Keratinocyte (primary cell): ENCODE data around the gene PLEKHJ1. TPM values are rescaled to one million over a fixed set of nuclear protein-coding genes. Genes with fewer than 3 reads are reported as not detected.

Experiments used
- DNase-seq: peaks from one replicate; pipeline ENCODE4 v3.0.0-alpha.2; 2011; ENCODE audit warnings: low read depth, missing footprints, low spot score
- FAIRE-seq: peaks from 2 replicates; lab custom pipeline; 2011; peaks lifted over from hg19 to GRCh38; lab: Jason Lieb, UNC
- H2AFZ ChIP-seq: 2 replicates; pipeline ENCODE4 v1.6.0; 2012; ENCODE audit warnings: low read length, control low read depth, inconsistent platforms; ENCODE audit not compliant: control insufficient read depth
- H3K27ac ChIP-seq: 2 replicates; pipeline ENCODE4 v1.5.1; 2011; ENCODE audit warnings: low read length; ENCODE audit not compliant: control insufficient read depth, insufficient read depth
- H3K27me3 ChIP-seq: 3 replicates; pipeline ENCODE4 v1.6.0; 2011; ENCODE audit warnings: low read length; ENCODE audit not compliant: control insufficient read depth, insufficient read depth; ENCODE audit errors: extremely low read depth
- H3K36me3 ChIP-seq, 2 experiments: 2 replicates in 1 of 2; 3 replicates in 1 of 2; pipeline ENCODE4 v1.5.1; 2011; ENCODE audit warnings: low read length in 2 of 2, mild to moderate bottlenecking in 1 of 2; ENCODE audit not compliant: control insufficient read depth in 2 of 2, insufficient read depth in 2 of 2; ENCODE audit errors: extremely low read depth in 1 of 2
- H3K4me1 ChIP-seq: 3 replicates; pipeline ENCODE4 v1.5.1; 2011; ENCODE audit warnings: low read length; ENCODE audit not compliant: control insufficient read depth, insufficient read depth; ENCODE audit errors: extremely low read depth
- H3K4me2 ChIP-seq: 3 replicates; pipeline ENCODE4 v1.6.0; 2011; ENCODE audit warnings: low read depth, low read length; ENCODE audit not compliant: control insufficient read depth, insufficient read depth; ENCODE audit errors: extremely low read depth
- H3K4me3 ChIP-seq, 3 experiments: fragments of 200-600 bp in 1 of 3; sonication (generic) in 1 of 3; 2 replicates in 2 of 3; 3 replicates in 1 of 3; pipeline ENCODE4 v1.5.1; 2011 to 2016; ENCODE audit warnings: low read length in 3 of 3, mild to moderate bottlenecking in 3 of 3, control low read depth in 2 of 3, inconsistent platforms in 1 of 3, low read depth in 1 of 3, mixed read lengths in 1 of 3, mixed run types in 1 of 3, moderate library complexity in 1 of 3; ENCODE audit not compliant: control insufficient read depth in 2 of 3, insufficient read depth in 2 of 3; ENCODE audit errors: extremely low read depth in 1 of 3
- H3K79me2 ChIP-seq: 2 replicates; pipeline ENCODE4 v1.6.0; 2012; ENCODE audit warnings: low read length; ENCODE audit not compliant: control insufficient read depth, insufficient read depth
- H3K9ac ChIP-seq: 3 replicates; pipeline ENCODE4 v1.6.0; 2011; ENCODE audit warnings: low read length; ENCODE audit not compliant: control insufficient read depth, insufficient read depth; ENCODE audit errors: extremely low read depth
- H3K9me1 ChIP-seq: 3 replicates; pipeline ENCODE4 v1.6.0; 2011; ENCODE audit warnings: low read length; ENCODE audit not compliant: control insufficient read depth, insufficient read depth; ENCODE audit errors: extremely low read depth
- H3K9me3 ChIP-seq: 2 replicates; pipeline ENCODE4 v1.5.1; 2012; ENCODE audit warnings: low read depth, low read length; ENCODE audit not compliant: control insufficient read depth
- H4K20me1 ChIP-seq: 3 replicates; pipeline ENCODE4 v1.6.0; 2011; ENCODE audit warnings: low read length; ENCODE audit not compliant: control insufficient read depth, insufficient read depth; ENCODE audit errors: extremely low read depth
- CTCF ChIP-seq, 3 experiments: IDR thresholded peaks in 1 of 3; conservative IDR thresholded peaks in 1 of 3; optimal IDR thresholded peaks in 1 of 3; 2 replicates in 2 of 3; 3 replicates in 1 of 3; pipeline versions ENCODE3 to v1.5.1; 2011; ENCODE audit warnings: low read length in 3 of 3, mild to moderate bottlenecking in 3 of 3, moderate library complexity in 2 of 3, control low read depth in 1 of 3, inconsistent platforms in 1 of 3; ENCODE audit not compliant: insufficient read depth in 2 of 3; ENCODE audit errors: extremely low read depth in 1 of 3
- EZH2 ChIP-seq: IDR thresholded peaks from one replicate; pipeline ENCODE4 v1.6.1; 2012; ENCODE audit warnings: inconsistent platforms, mild to moderate bottlenecking, low read length, moderate library complexity
- dilution Hi-C: fragments of 300-500 bp; cut with MboI; formaldehyde crosslinking; loops from one replicate; pipeline ENCODE4 v1.7.0; 2020; ENCODE audit warnings: low sequenced_read_pairs; ENCODE audit not compliant: extremely low pct_ligation_motif_present
- polyA plus RNA-seq, 5 experiments: library from polyadenylated mRNA; depleted of rRNA in 3 of 5; stranded (reverse) in 3 of 5; stranded (forward) in 1 of 5; unstranded in 1 of 5; fragments of >200 nt; gene quantifications; 1 replicate in 1 of 5; 2 replicates in 3 of 5; 3 replicates in 1 of 5; pipeline versions ENCODE4 v1.2.1 to v1.2.3, GENCODE V29; 2011 to 2012; ENCODE audit warnings: missing spikeins in 2 of 5, low read depth in 1 of 5, low replicate concordance in 1 of 5

The PLEKHJ1 gene
- polyA plus RNA-seq, 1 donor (not counting 4 experiments of a cell fraction or from before 2014, with no cell fraction given), result 36.8 TPM

GRCh38 chr19:2255982-2256685 lies 20.0 kb upstream of the PLEKHJ1 start, which contains the start of gene JSRP1:
TSS of gene JSRP1 (minus strand) at chr19:2256417. CDS start at chr19:2255314, 1,103 bp downstream.
- Histone ChIP-seq H3K36me3 (no peaks in the 10 kb centered on the region), H3K27me3 (peaks cover 33% of the 10 kb centered on the region), H3K9me3 (no peaks in the 10 kb centered on the region), H3K4me3 (no peak within 1 kb of the TSS), H2AFZ (no peak within 1 kb of the TSS), H3K4me2 (no peak within 1 kb of the TSS), H3K4me1 (no peaks in the 10 kb centered on the region), H3K79me2 (no peaks in the 10 kb centered on the region), H3K9ac (no peak within 1 kb of the TSS), H3K9me1 (no peaks in the 10 kb centered on the region), H3K27ac (no peak within 1 kb of the TSS), H4K20me1 (no peaks in the 10 kb centered on the region)
- dilution Hi-C loops, result no loop called here
- no peak for DNase-seq
- TF ChIP-seq EZH2 (no peak), CTCF (optimal IDR thresholded peaks at IDR 0.05 in 1 of 3, IDR thresholded peaks at IDR 0.05 in 1 of 3, conservative IDR thresholded peaks at IDR 0.05 in 1 of 3; ENCODE audit: extremely low read depth in 1 of 3, insufficient read depth in 2 of 3, low read length in 3 of 3) (no peak)
- FAIRE-seq, result no peak

- H3K4me3 ChIP-seq, result no peak overlapping the region
- H3K9me1 ChIP-seq, result no peaks in the 10 kb centered on the region
- H3K9ac ChIP-seq, result no peak overlapping the region
- no peak overlapping the region for H2AFZ ChIP-seq
- DNase-seq (no peak), FAIRE-seq (no peak)
- no peaks in the 10 kb centered on the region for H4K20me1 ChIP-seq
- no peaks in the 10 kb centered on the region for H3K79me2 ChIP-seq
- H3K36me3 ChIP-seq, result no peaks in the 10 kb centered on the region
- H3K4me2 ChIP-seq, result no peak overlapping the region
- no peak overlapping the region for H3K27ac ChIP-seq
- H3K27me3 ChIP-seq, result peaks cover 42% of the 10 kb centered on the region
- TF ChIP-seq CTCF (optimal IDR thresholded peaks at IDR 0.05 in 1 of 3, IDR thresholded peaks at IDR 0.05 in 1 of 3, conservative IDR thresholded peaks at IDR 0.05 in 1 of 3; ENCODE audit: extremely low read depth in 1 of 3, insufficient read depth in 2 of 3, low read length in 3 of 3) (no peak), EZH2 (no peak)
- dilution Hi-C loops, result no loop called here
- no peaks in the 10 kb centered on the region for H3K4me1 ChIP-seq
- H3K9me3 ChIP-seq, result no peaks in the 10 kb centered on the region
Observed at GRCh38 chr19:2255112-2255845, 19.1 kb upstream of the PLEKHJ1 start.
